ENCODE results near the gene EIF2AK2.

The EIF2AK2 gene

DNA sequence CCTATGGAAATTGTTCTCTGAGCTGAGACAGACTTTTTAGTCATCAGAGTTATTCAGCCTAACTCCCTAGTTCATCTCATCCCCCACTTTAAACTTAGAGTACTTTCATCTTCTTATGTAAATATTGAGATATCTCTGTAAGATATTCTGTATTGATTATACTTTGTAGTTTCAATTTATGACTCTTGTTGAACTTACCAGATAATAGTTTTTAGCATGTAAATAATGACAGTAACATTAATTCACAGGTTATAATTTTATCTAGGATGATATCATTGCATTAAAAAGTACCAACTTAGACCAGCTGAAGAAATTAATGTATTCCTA, 14.8 kb upstream of the EIF2AK2 start:
- no peak for DNase-seq (ENCODE audit: low spot score)

DNA sequence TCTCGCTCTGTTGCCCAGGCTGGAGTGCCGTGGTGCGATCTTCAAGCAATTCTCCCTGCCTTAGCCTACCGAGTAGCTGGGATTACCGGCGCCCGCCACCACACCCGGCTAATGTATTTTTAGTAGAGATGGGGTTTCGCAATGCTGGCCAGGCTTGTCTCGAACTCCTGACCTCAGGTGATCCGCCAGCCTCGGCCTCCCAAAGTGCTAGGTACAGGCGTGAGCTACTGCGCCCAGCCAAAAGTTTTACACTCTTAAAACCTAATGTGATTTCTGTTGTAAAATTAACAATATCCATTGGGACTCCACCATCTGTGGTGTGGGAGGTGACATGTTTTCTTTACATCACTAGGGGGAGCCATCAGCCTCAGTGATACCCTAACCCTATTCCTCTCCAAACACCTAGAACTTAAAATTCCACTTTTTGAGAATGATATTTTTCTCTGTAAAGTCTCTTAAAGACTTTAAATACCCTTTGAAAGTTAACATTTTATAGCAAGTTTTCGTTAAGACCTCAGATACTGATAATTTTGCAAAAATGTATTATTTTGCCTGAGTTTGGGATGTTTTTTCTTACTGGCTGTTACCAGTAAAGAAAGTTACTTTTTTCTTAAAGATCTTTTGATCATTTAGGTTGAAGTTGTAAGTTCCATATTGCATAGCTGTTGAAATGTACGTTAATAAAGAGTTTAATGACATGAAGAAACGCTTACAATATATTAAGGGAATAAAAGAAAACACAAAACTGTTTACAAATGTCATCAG, 11.6 kb upstream of the EIF2AK2 start:
- peak; percentile 37 for DNase-seq (ENCODE audit: low spot score)

DNA sequence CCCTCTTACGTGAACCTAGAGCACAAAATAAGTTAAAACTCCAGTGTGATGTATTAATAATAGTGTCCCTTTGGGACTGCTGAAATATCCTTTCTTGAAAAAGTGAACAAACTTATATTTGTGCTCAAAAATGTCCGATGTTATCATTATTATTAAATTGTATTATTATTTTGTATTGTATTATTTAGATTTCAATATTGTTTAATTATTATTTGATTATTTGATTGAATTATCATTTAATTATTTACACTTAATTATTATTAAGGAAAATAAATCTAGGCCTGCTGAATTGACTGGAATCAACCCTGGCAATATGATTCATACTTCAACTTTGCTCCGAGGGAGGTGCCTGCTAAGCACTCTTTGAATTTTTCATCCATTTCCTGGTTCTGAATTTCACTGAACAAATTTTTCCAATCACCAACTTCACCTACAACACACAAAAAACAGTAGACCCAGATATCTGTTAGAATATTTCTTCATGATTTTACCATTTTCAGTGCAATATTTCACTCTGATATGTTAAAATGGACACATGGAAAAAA, 10.9 kb upstream of the EIF2AK2 start:
- DNase-seq (ENCODE audit: low spot score): peak; percentile 63

DNA sequence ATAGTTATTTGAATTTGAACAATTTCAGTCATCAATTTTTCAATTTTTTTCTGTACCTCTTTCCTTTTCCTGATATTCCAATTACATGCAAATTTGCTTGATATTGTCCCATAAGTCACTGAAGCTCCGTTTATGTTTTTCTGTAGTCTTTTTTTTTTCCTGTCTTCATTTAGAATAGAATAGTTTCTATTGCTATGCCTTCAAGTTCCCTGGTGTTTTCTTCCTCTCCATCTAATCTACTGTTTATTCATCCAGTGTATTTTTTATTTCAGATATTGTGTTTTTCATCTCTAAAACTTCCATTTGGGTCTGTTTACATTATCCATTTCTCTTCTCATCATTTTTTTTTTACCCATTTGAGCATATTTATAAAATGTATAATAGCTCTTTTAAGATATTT, 8.0 kb upstream of the EIF2AK2 start:
- DNase-seq (ENCODE audit: low spot score): no peak

DNA sequence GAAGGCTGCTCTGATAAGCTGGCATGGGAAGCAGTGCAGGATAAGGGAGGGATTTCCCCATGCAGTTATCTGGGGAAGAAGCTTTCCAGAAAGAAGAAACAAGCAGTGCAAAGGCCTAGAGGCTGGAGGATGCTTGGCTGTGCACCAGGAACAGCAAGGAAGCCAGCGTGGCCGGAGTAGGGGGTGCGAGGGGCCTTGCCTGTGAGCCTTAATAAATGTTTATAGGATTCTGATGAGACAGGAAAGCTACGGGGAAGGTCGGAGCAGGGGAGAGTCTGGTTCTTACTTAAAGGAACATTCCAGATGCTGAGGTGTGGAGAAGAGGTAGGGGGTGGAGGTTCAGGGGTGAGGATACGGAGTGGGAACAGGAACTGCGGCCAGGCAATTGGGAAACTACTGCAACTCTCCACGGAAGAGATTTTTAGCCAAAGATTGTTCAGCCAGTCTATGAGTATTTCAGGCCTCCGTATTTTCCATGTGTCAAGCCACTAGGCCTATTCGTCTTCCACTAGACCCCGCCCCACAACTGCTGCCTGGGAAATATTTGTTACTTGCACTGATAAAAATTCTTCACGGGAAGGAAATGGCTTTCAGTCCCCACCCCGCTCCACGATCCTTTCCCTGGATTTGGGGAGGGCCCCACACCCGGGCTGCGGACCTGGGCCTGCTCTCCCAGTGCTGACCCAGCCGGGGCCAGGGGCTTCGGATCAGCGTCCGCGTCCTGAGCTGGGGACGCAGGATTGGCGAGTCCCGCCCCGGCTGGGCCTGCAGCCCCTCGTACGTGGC, 516 bp downstream of the EIF2AK2 start:
- peak; percentile 70 for DNase-seq (ENCODE audit: low spot score)

DNA sequence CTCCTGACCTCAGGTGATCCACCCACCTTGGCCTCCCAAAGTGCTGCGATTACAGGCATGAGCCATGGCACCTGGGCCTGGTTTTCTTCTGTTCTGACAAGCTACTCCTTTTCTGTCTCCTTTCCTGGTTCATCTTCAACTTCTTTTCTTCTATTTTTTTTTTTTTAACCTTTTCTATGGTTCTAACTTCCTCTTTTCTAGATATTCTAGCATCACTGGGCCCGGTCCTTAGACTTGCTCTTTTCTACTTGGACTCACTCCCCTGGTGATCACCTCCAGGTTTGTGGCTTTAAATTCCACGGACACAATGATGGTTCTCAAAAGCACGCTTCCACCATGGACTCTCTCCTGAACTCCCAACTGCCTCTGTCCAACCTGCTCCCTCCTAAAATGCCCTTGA, 2.0 kb downstream of the EIF2AK2 start:
- no peak for DNase-seq (ENCODE audit: low spot score)

DNA sequence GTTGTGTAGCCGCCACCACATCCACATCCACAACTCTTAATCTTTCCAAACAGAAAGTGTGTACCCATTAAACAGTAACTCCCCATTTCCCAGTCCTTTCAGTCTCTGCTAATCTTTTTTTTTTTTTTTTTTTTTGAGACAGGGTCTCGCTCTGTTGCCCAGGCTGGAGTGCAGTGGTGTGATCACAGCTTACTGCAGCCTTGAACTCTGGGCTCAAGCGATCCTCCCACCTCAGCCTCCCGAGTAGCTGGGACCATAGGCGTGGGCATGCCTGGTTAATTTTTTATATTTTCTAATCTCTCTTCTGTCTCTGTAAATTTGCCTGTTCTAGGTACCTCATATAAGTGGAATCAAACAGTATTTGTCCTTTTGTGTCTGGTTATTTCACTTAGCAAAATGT, 3.6 kb downstream of the EIF2AK2 start:
- no peak for DNase-seq (ENCODE audit: low spot score)

DNA sequence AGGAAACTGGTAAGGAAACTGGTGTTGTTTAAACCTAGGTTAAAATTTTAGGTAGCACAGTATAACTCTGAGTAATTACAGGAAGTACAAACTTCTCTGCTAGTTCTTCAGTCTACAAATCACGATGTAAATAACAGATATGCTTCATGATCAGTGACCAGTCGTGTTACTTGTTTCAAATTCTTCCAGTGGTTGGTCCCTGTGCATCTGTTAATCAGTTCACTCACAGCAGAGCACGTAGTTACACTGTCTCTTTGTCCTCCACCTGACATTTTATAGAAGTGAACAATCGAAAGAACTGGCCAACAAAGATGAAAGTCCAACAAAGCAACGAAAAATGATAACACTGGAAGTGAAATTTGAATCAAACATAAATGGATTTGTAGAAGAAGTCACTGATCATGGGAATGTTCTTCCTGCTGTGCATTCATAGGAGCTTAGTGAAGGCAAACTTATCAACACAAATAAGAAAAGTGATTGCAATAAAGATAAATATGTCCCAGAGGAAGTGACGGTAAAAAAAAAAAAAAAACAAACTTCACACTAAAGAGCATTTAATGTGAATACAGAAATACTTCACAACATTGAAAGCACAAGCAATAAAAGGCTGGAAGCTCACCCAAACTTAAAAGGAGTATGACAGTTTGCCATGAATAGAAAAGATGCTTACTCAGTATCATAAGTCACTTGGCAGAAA, 7.0 kb downstream of the EIF2AK2 start:
- DNase-seq (ENCODE audit: low spot score): peak; percentile 10

DNA sequence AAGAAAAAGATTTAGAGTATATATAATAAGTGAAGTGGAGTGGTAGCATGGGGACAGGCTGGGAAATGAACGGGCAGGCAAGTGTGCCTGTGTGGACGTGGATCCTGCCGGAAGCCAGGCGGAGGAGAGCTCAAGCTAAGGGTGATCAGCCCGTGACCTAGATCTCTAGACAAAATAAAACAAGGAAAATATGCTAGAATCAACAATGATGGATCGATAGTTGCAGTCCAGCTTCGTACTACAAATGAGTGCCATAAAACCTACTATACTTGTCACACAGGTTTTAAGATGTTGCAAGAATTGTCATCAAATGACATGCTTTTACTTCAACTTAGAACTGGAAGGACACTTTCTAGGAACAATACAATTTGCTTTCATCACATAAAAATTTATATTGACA, 8.5 kb downstream of the EIF2AK2 start:
- no peak for DNase-seq (ENCODE audit: low spot score)

DNA sequence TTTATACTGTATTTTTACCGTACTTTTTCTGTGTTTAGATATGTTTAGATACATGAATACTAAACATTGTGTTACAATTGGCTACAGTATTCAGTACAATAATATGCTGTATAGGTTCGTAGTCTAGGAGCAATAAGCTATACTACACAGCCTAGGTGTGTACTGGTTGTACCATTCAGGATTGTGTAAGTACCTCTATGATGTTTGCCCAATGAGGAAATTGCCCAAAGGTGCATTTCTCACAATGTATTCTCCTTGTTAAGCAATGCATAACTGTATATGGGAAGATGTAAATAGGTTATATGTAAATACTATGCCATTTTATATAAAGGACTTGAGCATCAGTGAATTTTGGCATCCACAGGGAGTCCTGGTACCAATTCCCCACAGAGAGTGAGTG, 10.7 kb downstream of the EIF2AK2 start:
- DNase-seq (ENCODE audit: low spot score): no peak

DNA sequence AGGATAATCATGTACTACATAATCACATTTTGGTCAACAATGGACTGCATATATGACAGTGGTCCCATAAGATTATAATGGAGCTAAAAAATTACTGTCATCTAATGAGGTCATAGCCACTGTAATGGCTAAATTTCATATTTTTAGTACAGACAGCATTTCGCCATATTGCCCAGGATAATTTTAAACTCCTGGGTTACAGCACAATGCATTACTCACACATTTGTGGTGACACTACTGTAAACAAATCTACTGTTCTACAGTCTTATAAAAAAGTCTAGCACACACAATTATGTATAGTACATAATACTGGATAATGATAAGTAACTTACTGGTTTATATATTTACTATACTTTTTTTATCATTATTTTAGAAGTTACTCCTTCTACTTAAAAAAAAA, 12.8 kb downstream of the EIF2AK2 start:
- DNase-seq (ENCODE audit: low spot score): no peak

DNA sequence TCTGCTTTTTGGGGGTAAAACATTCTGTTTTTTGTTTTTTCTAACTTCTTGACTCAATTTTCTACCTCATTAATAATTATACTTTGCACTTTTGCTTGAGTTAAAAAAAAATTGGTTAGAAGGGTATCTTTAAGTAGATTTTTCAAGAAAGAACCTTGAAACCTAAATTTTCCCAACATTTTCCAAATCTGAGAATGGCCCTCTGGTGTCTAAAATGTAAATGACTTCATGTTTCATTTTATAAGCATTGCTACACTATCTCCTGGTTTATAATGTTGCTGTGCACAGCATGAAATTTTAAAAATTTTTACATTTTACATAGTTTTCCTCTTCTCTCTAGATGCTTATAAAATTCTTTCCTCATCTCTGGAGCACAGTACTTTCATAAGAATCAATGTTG, 14.2 kb downstream of the EIF2AK2 start:
- no peak for DNase-seq (ENCODE audit: low spot score)

DNA sequence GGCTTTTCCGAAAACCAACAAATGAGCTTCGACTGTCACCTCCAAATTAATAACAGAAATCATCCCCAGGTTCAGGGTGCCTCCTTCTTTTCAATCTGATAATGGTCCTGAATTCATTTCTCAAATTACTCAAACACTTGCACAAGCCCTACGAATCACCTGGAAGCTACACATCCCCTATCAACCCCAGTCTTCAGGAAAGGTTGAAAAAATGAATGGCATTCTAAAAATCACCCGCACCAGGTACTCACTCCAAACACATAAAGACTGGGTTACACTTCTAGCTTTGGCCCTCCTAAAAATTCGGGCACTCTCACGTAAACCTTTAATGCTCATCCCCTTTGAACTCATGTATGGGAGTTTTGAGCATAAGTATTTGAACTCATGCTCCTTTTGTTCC, 23.9 kb downstream of the EIF2AK2 start:
- DNase-seq (ENCODE audit: low spot score): no peak

DNA sequence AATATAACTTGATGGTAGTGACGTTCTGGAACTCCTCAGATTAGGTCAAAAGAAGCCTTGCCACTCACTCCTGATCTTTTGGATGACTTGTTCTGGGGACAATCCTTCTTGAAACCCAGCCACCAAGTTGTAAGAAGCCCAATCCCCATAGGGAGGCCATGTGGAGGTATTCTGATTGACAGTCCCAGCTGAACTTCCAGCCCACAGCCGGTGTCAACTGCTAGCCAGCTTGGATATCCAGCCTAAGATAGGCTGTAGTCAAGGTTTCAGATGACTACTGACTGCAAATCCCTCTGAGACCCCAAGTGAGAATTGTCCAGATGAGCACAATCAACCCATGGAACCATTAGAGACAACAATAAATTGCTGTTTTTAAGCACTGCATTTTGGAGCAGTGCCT, 31.4 kb downstream of the EIF2AK2 start:
- no peak for DNase-seq (ENCODE audit: low spot score)

DNA sequence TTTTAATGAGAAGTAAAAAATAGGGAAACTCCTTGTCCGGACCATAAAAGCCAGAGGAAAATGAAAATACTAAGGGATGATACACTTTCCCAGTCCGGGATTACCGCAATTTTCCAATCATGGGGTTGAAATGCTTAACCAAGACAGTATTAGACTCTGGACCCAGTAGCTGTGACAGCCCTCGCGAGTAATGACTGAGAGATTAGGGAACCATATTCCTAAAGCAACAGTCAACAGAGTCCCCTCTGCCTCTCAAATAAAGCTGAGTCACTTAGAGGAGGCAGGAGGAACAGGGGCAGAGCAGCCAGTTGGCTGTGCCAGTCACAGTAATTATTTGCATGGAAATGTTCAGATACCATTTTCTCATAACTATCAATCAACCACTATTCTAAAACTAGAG, 37.6 kb downstream of the EIF2AK2 start:
- DNase-seq (ENCODE audit: low spot score): no peak

DNA sequence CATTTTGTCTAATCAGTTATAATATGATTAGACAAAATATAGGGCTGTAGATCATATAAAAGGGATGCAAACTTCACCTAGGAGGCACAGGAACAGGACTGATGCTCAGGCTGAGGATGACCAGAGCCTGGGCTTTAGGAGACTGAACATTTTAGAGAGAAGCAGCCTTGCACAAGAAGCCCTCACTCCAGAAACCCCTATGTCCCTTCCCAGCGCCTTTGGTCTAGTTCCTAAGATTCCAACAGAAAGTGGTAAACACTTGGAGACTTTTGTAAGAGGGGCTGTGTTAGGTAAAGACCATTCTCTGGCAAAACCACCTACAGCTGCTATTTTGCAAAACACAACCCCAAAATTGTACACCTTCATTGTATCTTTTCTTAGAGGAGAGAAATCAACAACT, 39.2 kb downstream of the EIF2AK2 start:
- no peak for DNase-seq (ENCODE audit: low spot score)

DNA sequence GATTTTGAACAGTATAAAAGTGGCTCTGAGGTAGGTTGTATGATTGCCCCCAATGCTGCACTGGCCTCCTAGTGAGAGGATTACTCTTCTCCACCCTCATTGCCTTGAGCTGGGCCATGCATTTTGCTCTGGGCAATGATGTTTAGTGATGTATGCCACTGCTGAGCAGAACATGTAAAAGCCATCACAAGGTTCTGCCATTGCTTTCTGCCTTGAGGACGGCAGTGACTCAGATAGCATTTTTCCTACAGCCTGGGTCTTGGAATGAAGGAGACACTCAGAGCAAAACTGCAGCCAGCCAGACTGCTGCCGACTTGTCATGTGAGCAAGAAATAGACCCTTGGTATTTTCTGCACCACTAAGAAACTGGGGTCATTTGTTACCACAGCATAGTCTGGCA, 44.8 kb downstream of the EIF2AK2 start:
- no peak for DNase-seq (ENCODE audit: low spot score)

DNA sequence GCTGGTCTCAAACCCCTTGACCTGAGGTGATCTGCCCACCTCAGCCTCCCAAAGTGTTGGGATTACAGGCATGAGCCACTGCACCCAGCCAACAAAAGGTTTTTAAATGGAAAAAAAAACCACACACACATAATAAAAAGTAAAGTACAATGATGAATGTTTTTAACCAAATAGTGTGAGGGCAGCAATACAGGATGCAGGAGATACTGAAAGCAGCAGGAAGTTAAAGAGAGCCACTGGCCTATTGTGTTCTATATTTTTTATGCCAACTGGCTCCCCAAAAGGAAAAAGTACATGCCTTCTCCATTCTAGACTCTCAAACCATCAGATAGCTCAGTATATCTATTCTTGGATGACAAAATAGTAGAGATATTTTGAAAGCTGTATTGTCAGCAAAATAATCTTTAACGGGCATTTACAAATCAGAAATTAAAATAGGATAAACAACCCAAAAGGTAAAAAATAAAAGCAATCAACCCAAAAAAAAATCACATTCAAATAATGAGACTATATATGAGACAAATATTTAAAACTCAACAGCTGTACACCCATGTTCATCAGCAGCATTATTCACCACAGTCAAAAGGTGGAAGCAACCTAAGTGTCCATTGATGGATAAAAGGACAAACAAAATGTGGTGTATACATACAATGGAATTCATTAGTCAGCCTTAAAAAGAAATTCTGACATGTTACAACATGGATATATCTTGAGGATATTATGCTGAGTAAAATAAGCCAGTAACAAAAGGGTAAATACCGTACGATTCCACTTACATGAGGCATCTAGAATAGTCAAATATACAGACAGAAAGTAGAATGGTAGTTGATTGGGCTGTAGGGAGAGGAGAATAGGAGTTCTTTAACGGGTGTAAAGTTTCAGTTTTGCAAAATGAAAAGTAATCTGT, 46.2 kb downstream of the EIF2AK2 start:
- DNase-seq (ENCODE audit: low spot score): no peak

DNA sequence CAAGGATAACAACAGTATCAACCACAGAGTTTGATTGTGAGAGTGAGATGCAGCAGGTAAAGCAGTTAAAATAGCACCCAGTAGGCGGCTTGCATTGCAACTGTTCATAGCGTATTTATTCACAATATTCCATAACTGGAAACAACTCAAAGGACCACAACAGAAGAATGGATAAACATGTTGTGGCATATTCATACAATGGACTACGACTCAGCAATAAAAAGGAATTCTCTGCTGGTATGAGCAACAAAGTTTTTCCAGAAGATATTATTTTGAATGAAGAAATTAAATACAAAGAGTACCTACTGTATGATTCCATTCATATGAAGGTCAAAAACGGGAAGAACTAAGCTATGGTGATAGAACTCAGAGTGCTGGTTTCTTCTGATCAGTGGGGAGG, 47.3 kb downstream of the EIF2AK2 start:
- no peak for DNase-seq (ENCODE audit: low spot score)

DNA sequence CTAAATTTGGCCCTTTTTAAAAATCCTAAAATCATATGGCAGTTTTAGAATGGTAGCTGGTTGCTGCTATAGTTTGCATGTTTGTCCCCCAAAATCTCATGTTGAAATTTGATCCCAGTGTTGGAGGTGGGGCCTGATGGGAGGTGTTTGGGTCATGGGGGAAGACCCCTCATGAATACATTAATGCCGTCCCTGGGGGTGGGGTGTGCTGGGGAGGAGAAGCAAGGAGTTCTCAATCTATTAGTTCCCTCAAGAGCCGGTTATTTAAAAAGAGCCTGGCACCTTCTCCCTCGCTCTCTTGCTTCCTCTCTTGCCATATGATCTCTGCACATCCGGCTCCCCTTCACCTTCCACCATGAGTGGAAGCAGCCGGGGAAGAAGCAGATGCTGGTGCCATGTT, 51.6 kb downstream of the EIF2AK2 start:
- DNase-seq (ENCODE audit: low spot score): no peak

DNA sequence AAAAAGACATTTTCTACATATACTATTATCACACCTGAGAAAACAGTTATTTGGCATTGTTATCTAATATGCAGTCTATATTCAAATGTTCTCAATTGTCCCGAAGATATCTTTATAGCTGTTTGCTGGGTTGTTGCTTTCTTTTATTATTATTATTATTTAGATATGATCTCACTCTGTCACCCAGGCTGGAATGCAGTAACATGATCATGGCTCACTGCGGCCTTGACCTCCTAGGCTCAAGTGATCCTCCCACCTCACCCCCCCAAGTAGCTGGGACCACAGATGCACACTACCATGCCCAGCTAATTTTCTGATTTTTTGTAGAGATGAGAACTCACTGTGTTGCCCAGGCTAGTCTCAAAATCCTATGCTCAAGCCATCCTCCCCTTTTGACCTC, 52.6 kb downstream of the EIF2AK2 start:
- no peak for DNase-seq (ENCODE audit: low spot score)

DNA sequence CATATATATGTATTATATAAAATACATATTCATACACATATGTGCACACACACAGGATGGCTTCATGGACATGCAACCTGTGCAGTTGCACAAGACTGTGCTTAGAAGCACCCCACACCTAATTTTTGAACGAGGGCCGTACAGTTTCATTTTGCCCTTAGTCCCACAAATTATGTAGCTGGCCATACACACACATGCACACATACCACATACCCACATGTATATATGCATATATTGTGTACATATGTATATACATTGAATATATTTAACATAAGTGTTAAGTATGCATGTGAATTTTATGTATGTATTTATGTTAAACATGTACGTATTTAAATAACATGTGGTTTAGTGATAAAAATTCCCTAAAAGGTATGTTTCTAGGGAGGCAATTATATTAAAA, 54.2 kb downstream of the EIF2AK2 start:
- DNase-seq (ENCODE audit: low spot score): no peak
